HG02759 (cell line): ENCODE results near the gene PLEKHG2.
"Not testable (repeated sequence)": the region's sequence is repeated elsewhere in the genome, so short reads cannot be mapped to it uniquely, and the experiment has no call there.

Experiments
- ATAC-seq: cut with Tn5 transposase; IDR thresholded peaks from one replicate; pipeline ENCODE4 v1.9.1; 2021; ENCODE audit warnings: mild to moderate bottlenecking, moderate library complexity; ENCODE audit not compliant: unreplicated experiment

The PLEKHG2 gene

DNA sequence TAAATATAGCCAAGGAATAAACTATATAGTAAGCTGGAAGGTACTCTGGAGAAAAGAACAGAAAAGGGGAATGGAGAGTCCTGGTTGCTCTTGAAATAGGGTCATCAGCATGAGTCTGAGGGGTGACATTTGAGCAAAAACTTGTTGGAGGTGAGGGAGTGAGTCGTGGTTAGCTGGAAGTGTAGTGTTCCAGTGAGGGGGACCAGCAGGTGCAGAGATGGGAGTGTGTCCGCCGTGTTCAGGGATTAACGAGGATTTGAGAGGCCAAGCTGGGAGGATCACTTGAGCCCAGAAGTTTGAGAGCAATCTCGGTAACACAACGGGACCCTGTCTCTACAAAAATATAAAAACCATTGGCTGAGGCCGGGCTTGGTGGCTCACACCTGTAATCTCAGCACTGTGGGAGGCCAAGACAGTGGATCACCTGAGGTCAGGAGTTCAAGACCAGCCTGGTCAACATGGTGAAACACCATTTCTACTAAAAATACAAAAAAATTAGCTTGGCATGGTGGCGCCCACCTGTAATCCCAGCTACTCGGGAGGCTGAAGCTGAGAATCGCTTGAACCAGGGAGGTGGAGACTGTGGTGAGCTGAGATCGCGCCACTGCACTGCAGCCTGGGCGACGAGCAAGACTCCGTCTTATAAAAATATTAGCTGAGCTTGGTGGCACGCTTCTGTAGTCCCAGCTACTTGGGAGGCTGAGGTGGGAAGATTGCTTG is 34.1 kb downstream of the PLEKHG2 start:
- no peak for ATAC-seq

DNA sequence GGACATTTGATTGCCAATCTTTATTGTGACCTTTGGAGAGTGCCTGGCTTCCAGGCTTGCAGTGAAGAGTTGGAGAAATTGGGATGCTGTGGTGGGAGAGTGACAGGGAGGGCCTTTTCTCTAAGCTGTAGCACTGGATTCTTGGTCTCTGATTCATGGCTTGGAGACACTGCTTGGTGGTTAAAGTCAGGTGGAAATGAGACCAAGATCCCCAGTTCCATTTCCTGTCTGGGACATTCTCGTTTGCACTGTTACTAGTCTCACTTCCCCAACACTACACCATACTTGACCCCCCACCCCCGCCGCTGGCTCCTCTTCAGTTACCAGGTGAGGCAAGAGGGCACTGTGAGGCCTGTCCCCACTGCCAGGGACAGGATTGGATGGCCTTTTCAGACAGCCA is 35.8 kb downstream of the PLEKHG2 start:
- no peak for ATAC-seq

DNA sequence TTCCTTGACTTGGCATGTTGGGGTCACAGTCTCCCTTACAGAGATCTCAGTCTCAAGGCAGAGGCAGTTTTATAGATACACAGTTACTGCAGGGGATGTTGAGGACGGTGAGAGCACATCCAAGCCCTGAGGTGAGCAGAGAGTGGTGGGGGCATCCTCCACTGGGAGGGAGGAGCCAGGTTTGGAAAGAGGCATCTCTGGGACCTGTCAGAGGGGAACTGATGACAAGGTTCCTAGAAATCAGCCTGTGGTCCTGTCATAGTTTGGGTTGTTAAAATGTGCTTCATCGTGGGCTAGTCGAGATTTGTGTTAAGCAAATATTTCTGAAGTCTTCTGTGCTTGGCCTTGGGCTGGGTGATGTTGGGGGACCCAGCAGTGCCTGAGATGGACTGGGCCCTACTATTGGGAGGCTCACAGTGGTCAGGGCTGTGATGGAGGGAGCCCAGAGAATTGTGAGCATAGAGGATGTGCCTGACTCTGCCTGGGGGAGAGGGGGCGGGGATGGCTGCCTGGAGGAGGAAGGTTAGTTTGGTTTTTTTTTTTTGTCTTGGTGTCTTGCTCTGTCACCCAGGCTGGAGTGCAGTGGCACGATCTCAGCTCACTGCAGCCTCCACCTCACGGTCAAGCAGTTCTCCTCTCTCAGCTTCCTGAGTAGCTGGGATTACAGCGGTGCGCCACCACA is 36.8 kb downstream of the PLEKHG2 start:
- ATAC-seq = no peak

DNA sequence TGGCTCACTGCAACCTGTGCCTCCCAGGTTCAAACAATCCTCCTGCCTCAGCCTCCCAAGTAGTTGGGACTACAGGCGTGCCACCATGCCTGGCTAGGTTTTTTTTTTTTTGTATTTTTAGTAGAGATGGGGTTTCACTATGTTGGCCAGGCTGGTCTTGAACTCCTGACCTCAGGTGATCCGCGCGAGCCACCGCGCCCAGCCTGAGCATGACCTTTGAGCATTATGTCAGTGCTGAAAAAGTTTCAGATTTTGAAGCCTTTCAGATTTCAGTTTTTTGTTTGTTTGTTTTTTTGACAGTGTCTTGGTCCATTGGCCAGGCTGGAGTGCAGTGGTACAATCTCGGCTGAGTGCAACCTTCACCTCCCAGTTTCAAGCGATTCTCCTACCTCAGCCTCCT is 38.8 kb downstream of the PLEKHG2 start:
- not testable (repeated sequence) for ATAC-seq

DNA sequence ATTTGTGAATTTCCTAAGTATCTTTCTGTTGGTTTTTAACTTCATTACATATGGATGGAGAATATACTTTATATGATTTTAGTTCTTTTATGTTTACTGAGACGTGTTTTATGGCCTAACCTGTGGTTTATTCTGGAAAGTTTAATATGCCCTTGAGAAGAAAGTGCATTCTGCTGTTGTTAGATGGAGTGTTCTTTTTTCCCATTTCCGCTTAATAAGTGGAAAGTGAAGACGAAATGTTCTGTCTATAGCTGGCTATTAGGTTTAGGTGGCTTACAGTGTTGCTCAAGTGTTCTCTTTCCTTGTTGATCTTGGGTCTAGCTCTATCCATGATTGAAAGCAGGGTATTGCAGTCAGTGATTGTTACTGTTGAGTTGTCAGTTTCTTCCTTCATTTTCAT is 50.9 kb downstream of the PLEKHG2 start:
- no peak for ATAC-seq

DNA sequence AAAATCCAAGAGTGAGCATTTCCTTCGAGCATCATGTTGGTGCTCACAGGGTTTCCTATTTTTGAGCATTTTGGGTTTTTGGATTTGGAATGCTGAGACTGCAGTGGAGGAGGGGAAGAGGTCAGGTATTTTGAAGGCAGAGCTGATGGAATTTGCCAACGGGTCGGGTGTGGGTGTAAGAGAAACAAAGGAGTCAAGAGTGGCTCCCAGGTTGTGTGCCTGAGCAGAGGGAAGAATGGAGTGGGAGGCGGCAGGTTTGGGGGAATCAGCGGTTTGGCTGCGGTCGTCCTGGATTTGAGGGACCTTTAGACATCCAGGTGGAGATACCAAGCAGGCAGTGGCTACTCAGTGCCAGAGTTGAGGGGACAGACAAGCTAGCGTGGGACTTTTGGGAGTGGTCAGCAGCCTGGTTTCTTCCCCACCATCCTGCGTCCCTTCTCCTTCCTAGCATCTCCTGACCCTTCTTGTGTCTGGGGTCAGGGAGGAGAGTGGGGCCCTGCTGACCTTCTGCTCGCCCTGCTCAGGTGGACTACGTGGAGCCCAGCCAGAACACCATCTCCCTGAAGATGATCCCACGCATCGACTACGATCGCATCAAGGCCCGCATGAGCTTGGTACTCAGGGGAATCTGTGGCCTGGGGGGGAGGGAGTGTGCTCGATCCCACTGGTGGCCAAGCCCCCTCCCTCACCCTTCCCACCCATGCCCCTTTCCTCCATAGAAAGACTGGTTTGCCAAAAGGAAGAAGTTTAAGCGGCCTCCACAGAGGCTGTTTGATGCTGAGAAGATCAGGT is 53.7 kb downstream of the PLEKHG2 start:
- ATAC-seq = no peak

DNA sequence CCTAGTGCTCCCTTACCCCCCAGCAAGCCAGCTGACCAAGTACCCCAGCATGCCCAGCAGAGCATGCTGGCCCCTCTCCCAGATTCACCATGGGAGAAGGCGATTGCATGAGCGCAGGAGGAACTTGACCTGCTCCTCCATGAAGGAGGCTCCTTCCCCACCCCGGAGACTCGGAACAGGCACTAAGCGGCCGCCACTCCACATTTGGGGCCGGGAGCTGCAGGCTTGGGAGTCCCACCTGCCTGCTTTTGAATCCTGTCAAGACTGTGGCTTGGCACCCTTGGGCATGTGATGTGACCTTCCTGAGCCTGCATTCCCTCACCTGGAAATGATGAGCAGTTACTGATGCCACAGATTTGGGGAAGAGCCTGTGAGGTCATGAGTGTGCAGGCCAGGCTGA is 55.5 kb downstream of the PLEKHG2 start:
- no peak for ATAC-seq

DNA sequence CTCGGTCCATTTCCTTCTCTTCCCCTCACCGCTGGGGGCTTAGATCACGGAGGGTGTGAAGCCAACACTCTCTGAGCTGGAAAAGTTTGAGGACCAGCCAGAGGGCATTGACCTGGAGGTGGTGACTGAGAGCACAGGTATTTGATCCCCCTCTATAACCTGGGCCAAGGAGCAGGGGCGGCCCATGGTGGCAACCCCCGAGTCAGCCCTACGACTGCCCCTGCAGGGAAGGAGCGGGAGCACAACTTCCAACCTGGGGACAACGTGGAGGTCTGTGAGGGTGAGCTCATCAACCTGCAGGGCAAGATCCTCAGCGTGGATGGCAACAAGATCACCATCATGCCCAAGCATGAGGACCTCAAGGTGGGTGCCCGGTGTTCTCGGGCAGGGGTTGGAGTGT is 56.6 kb downstream of the PLEKHG2 start:
- no peak for ATAC-seq

DNA sequence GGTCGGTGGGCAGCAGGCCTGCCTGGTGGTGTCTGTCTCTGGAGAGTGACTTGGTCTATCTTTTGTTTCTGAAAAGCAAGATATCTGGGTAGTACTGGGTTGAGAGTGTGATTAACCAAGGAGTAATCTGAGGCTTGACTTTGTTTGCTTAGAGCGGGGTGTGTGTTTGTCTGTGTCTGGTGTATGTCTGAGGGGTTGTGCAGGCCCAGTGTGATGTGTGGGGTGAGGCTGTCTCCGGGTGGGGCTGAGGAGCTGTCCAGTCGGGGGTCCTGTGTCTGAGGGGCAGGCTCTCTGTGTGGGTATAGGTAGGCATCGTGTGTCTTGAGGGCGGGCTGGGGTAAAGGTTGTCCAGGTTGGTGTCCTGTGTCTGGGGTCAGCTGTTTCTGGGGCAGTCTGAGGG is 57.1 kb downstream of the PLEKHG2 start:
- no peak for ATAC-seq

DNA sequence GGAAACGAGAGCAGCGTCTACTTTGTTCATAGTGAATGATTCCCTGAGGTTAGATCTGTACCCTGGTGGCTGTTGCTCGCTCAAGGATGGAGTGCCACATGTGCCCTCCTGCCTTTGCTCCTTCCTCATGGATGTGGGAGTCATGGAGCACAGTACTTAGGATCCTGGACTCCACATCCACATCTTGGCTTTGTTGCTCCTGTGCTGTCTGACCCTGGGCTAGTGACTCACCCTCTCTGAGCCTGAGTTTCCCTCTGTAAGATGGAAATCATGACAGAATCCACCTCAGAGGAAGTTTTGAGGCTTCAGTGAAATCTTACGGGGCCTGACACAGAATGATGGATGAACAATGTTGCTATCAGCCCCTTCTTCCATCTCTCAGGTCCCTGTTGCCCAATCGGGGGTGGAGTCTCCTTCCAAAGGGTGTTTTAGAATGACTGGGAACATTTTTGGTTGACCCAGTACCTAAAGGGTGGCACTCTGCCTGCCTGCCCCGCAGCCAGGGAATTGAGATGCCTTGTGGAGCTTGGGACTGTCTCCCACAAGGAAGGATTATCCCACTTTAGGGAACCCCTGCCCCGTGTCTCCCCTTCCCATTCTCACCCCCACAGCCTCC is 58.4 kb downstream of the PLEKHG2 start:
- ATAC-seq = no peak

DNA sequence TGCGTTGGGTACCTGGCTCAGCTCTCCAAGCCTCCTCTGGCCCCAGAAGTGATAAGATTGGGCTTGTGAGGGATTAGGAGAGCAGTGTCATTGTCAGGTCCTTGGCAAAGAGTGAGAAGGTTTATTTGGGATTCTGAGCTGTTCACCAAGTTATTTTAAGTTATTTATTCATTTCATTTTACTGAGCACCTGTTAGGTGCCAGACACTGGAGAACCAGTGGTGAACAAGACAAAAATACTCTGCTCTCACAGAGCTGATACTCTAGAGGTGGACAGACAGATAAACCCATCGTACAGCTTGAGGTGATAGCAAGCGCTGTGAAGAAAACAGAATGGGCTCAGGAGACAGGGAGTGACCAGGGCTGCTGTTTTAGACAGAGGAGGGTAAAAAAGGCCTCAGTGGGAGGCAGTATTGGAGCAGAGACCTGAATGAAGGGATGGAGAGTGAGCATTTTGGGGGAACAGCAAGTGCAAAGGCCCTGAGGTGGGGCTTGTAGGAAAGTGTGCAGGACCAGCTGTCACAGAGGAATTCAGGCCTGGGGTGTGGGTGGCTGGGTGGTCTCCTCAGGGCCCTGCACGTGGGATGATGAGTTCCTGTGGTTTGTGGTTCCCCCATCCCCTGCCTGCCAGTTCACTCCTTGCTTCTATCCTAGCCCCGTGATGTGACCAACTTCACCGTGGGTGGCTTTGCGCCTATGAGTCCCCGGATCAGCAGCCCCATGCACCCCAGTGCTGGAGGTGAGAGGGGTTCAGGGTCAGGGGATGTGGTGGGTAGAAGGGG is 59.5 kb downstream of the PLEKHG2 start:
- no peak for ATAC-seq

DNA sequence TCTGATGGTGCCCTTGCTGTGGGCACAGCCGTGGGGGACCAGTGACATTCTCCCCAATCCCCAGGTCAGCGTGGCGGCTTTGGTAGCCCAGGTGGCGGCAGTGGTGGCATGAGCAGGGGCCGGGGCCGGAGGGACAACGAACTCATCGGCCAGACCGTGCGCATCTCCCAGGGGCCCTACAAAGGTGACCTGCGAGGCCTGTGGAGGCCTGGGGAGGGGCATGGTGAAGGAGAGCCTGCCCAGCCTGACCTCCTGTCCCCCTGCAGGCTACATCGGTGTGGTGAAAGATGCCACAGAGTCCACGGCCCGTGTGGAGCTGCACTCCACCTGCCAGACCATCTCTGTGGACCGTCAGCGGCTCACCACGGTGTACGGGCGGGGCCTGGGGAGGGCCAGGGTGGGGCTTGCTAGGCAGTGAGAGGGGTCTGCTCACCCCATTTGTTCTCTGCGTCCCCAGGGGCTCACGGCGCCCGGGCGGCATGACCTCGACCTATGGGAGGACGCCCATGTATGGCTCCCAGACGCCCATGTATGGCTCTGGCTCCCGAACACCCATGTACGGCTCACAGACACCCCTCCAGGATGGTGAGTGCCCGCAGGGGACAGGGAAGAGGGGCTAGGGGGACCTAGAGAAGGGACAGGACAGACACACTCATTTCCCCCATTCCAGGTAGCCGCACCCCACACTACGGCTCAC is 60.4 kb downstream of the PLEKHG2 start:
- ATAC-seq = no peak

DNA sequence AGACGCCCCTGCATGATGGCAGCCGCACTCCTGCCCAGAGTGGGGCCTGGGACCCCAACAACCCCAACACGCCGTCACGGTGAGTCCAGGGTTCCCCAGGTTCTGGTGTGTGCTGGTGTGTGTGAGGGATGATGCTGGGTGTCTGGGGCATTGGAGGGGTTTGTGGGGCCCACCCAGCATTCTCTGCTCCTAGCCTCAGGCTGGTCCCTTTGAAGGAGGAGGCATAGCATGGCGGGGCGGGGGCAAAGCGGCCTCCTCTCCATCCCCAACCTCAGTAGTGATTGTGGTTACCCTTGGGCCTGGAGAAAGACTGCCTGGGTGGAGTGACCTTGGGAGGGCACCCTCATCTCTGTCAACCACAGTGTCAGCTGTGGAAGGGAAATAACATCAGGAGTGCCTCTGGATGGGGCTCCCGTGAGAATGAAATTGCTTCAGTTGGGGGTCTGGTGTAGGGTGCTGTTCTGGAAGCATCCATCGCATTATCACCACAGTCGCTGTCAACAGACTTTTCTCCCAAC is 61.0 kb downstream of the PLEKHG2 start:
- no peak for ATAC-seq

DNA sequence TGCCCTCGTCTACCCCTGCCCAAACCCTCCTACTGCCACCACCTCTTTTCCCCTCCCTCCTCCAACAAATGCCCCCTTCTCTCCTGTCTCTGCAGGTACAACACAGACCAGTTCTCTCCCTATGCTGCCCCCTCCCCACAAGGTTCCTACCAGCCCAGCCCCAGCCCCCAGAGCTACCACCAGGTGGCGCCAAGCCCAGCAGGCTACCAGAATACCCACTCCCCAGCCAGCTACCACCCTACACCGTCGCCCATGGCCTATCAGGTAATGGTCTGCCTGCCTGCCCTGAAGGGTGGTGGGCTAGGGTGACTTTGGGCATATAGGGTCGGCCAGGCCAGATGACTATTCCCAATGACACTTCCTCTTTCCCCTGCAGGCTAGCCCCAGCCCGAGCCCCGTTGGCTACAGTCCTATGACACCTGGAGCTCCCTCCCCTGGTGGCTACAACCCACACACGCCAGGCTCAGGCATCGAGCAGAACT is 61.7 kb downstream of the PLEKHG2 start:
- no peak for ATAC-seq

DNA sequence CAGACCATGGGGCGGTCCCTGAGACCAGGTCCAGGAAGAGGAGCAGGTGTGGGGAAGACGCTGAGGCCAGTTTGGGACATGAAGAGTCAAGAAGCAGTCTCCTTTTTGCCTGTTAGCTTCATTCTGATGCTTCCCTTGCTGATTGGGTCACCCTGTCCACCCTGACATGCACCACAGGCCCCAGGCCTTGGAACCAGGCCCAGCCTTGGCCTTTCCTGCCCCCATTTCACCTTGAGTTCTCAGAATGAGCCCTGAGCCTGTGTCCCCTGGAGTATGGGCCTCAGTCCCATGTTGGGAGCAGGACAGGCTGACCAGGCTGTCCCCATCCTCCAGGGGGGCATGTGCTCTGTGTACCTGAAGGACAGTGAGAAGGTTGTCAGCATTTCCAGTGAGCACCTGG is 63.3 kb downstream of the PLEKHG2 start:
- no peak for ATAC-seq
